ENCODE results near the gene SLC6A7. TPM values are rescaled to one million over a fixed set of nuclear protein-coding genes. Genes with fewer than 3 reads are reported as not detected.

Gene SLC6A7
- not detected for total RNA-seq
- polyA plus RNA-seq = not detected
- 0 to 0.09 (median 0) reads per million in 6 experiments for total RNA-seq

GRCh38 chr5:150189728-150190502, at the start of gene SLC6A7:
Gene SLC6A7, plus strand, starts transcription at chr5:150190062. Its CDS starts 266 bp downstream, at chr5:150190328.
- no peaks in the 10 kb centered on the region for H3K36me3 Mint-ChIP-seq
- H3K4me1 Mint-ChIP-seq = no peaks in the 10 kb centered on the region
- peaks cover 20 to 44% (median 27%) of the 10 kb centered on the region in 5 donors for H3K27me3 Mint-ChIP-seq
- H3K4me3 Mint-ChIP-seq = no peak within 1 kb of the TSS
- no peak for DNase-seq
- H3K9me3 Mint-ChIP-seq = no peaks in the 10 kb centered on the region
- POLR2A ChIA-PET = no interaction called here
- ATAC-seq = no peak
- H3K27ac Mint-ChIP-seq = peak within 1 kb of the TSS in 1 of 10 donors; percentile 29

GRCh38 chr5:150140830-150141229, 49.0 kb upstream of the SLC6A7 start:
- no peaks in the 10 kb centered on the region for H3K36me3 Mint-ChIP-seq
- ATAC-seq (no peak), DNase-seq (no peak)
- H3K9me3 Mint-ChIP-seq = no peaks in the 10 kb centered on the region
- POLR2A ChIA-PET = no interaction called here
- H3K4me3 Mint-ChIP-seq = no peak overlapping the region
- peaks cover 0 to 4% (median 0%) of the 10 kb centered on the region in 5 donors for H3K27me3 Mint-ChIP-seq
- H3K27ac Mint-ChIP-seq = no peak overlapping the region
- peaks cover 0 to 11% (median 2%) of the 10 kb centered on the region in 4 donors for H3K4me1 Mint-ChIP-seq

GRCh38 chr5:150141544-150142184, 48.2 kb upstream of the SLC6A7 start:
- H3K9me3 Mint-ChIP-seq = no peaks in the 10 kb centered on the region
- POLR2A ChIA-PET = no interaction called here

GRCh38 chr5:150142185-150142958, 47.5 kb upstream of the SLC6A7 start:
- POLR2A ChIA-PET = no interaction called here
- Mint-ChIP-seq H3K27ac (peak overlapping the region in 2 of 10 donors; percentile 13 to 26), H3K4me1 (peaks cover 0 to 11% (median 2%) of the 10 kb centered on the region in 4 donors)

More at GRCh38 chr5:150141544-150142184, 48.2 kb upstream of the SLC6A7 start:
- DNase-seq (no peak), ATAC-seq (no peak)
- no peak overlapping the region for H3K4me3 Mint-ChIP-seq
- H3K4me1 Mint-ChIP-seq = peaks cover 0 to 11% (median 2%) of the 10 kb centered on the region in 4 donors
- H3K27ac Mint-ChIP-seq = peak overlapping the region in 2 of 10 donors; percentile 58 to 64
- H3K27me3 Mint-ChIP-seq = peaks cover 0 to 4% (median 0%) of the 10 kb centered on the region in 5 donors
- no peaks in the 10 kb centered on the region for H3K36me3 Mint-ChIP-seq

GRCh38 chr5:150142959-150143349, 46.9 kb upstream of the SLC6A7 start:
- H3K4me1 Mint-ChIP-seq = peaks cover 0 to 11% (median 3%) of the 10 kb centered on the region in 4 donors
- H3K9me3 Mint-ChIP-seq = no peaks in the 10 kb centered on the region
- POLR2A ChIA-PET = no interaction called here
- ATAC-seq (no peak), DNase-seq (no peak)
- no peaks in the 10 kb centered on the region for H3K27me3 Mint-ChIP-seq
- H3K4me3 Mint-ChIP-seq = no peak overlapping the region
- H3K36me3 Mint-ChIP-seq = no peaks in the 10 kb centered on the region
- peak overlapping the region in 1 of 10 donors; percentile 13 for H3K27ac Mint-ChIP-seq

More at GRCh38 chr5:150142185-150142958, 47.5 kb upstream of the SLC6A7 start:
- Mint-ChIP-seq H3K4me3 (no peak overlapping the region), H3K9me3 (no peaks in the 10 kb centered on the region), H3K27me3 (peaks cover 0 to 4% (median 0%) of the 10 kb centered on the region in 5 donors), H3K36me3 (no peaks in the 10 kb centered on the region)
- DNase-seq = no peak
- no peak for ATAC-seq

- Mint-ChIP-seq H3K27me3 (peaks cover 0 to 2% (median 0%) of the 10 kb centered on the region in 5 donors), H3K4me3 (no peak overlapping the region), H3K4me1 (peaks cover 0 to 12% (median 3%) of the 10 kb centered on the region in 4 donors), H3K27ac (no peak overlapping the region), H3K9me3 (no peaks in the 10 kb centered on the region), H3K36me3 (no peaks in the 10 kb centered on the region)
- no peak for ATAC-seq
- DNase-seq = no peak
- POLR2A ChIA-PET = no interaction called here
Measured at GRCh38 chr5:150143350-150144245, 46.3 kb upstream of the SLC6A7 start.

- Mint-ChIP-seq H3K9me3 (no peaks in the 10 kb centered on the region), H3K27ac (no peak overlapping the region), H3K4me1 (peaks cover 0 to 18% (median 3%) of the 10 kb centered on the region in 4 donors), H3K36me3 (no peaks in the 10 kb centered on the region), H3K27me3 (peaks cover 0 to 3% (median 0%) of the 10 kb centered on the region in 5 donors), H3K4me3 (no peak overlapping the region)
- ATAC-seq (no peak), DNase-seq (no peak)
- POLR2A ChIA-PET = no interaction called here
Measured at GRCh38 chr5:150144246-150144801, 45.5 kb upstream of the SLC6A7 start.

GRCh38 chr5:150144879-150145278, 45.0 kb upstream of the SLC6A7 start:
- peaks cover 0 to 21% (median 3%) of the 10 kb centered on the region in 4 donors for H3K4me1 Mint-ChIP-seq
- H3K9me3 Mint-ChIP-seq = no peaks in the 10 kb centered on the region
- H3K36me3 Mint-ChIP-seq = no peaks in the 10 kb centered on the region
- DNase-seq (no peak), ATAC-seq (no peak)
- POLR2A ChIA-PET = interaction anchor here (0.6 kb wide), 1 partner anchor 97 kb away, joined by 3 read pairs; no protein-coding TSS in a partner anchor
- H3K27me3 Mint-ChIP-seq = peaks cover 0 to 3% (median 0%) of the 10 kb centered on the region in 5 donors
- no peak overlapping the region for H3K4me3 Mint-ChIP-seq
- no peak overlapping the region for H3K27ac Mint-ChIP-seq

- Mint-ChIP-seq H3K4me3 (no peak overlapping the region), H3K4me1 (peaks cover 0 to 21% (median 3%) of the 10 kb centered on the region in 4 donors), H3K27ac (no peak overlapping the region), H3K9me3 (no peaks in the 10 kb centered on the region), H3K36me3 (no peaks in the 10 kb centered on the region), H3K27me3 (peaks cover 0 to 3% (median 0%) of the 10 kb centered on the region in 5 donors)
- DNase-seq (no peak), ATAC-seq (no peak)
- POLR2A ChIA-PET = no interaction called here
Measured at GRCh38 chr5:150146235-150146634, 43.6 kb upstream of the SLC6A7 start.

- Mint-ChIP-seq H3K27me3 (peaks cover 0 to 3% (median 0%) of the 10 kb centered on the region in 5 donors), H3K9me3 (no peaks in the 10 kb centered on the region), H3K4me1 (peaks cover 0 to 21% (median 2%) of the 10 kb centered on the region in 4 donors), H3K4me3 (no peak overlapping the region), H3K36me3 (no peaks in the 10 kb centered on the region), H3K27ac (no peak overlapping the region)
- POLR2A ChIA-PET = no interaction called here
- ATAC-seq (no peak), DNase-seq (no peak)
Measured at GRCh38 chr5:150146862-150147601, 42.8 kb upstream of the SLC6A7 start.

GRCh38 chr5:150147670-150148069, 42.2 kb upstream of the SLC6A7 start:
- ATAC-seq (no peak), DNase-seq (no peak)
- POLR2A ChIA-PET = no interaction called here
- Mint-ChIP-seq H3K4me3 (no peak overlapping the region), H3K4me1 (peaks cover 0 to 21% (median 2%) of the 10 kb centered on the region in 4 donors), H3K9me3 (no peaks in the 10 kb centered on the region), H3K27me3 (peaks cover 0 to 3% (median 0%) of the 10 kb centered on the region in 5 donors), H3K36me3 (no peaks in the 10 kb centered on the region), H3K27ac (no peak overlapping the region)
